Esophagus squamous epithelium (tissue), 5 donors: ENCODE data around the gene KAT6B. TPM values are rescaled to one million over a fixed set of nuclear protein-coding genes. Genes with fewer than 3 reads are reported as not detected.

ENCODE experiments used
- DNase-seq: peaks from one replicate; lab custom pipeline; 2025; lab: John Stamatoyannopoulos, UW
- H3K27ac ChIP-seq, 4 donors: fragments of 200-600 bp; sonication (generic); one replicate each; pipeline ENCODE4 v1.5.1; 2016 to 2019; ENCODE audit warnings: mild to moderate bottlenecking in 1 of 4
- H3K27me3 ChIP-seq, 4 donors: fragments of 200-600 bp; sonication (generic); 1 replicate in 3 of 4; 2 replicates in 1 of 4; pipeline versions ENCODE4 v1.5.1 to v1.6.0; 2017 to 2021; ENCODE audit warnings: antibody characterized with exemption in 1 of 4
- H3K36me3 ChIP-seq, 3 donors: fragments of 200-600 bp; sonication (generic); one replicate each; pipeline ENCODE4 v1.5.1; 2016 to 2019
- H3K4me1 ChIP-seq, 3 donors: fragments of 200-600 bp; sonication (generic); one replicate each; pipeline ENCODE4 v1.5.1; 2017 to 2019
- H3K4me3 ChIP-seq, 4 donors: fragments of 200-600 bp; sonication (generic); 1 replicate in 3 of 4; 2 replicates in 1 of 4; pipeline ENCODE4 v1.5.1; 2016 to 2019; ENCODE audit warnings: mild to moderate bottlenecking in 2 of 4, moderate library complexity in 1 of 4
- H3K9me3 ChIP-seq, 3 donors: fragments of 200-600 bp; sonication (generic); one replicate each; pipeline ENCODE4 v1.5.1; 2016 to 2019
- CTCF ChIP-seq, 6 experiments: fragments of 450-650 bp in 4 of 6; fragments of 200-600 bp in 2 of 6; sonication (generic) in 2 of 6; IDR thresholded peaks; one replicate each; pipeline ENCODE4 v1.5.1; 2016 to 2019; ENCODE audit warnings: antibody characterized with exemption in 6 of 6, mild to moderate bottlenecking in 4 of 6, moderate library complexity in 4 of 6
- POLR2A ChIP-seq, 4 donors: fragments of 450-650 bp; IDR thresholded peaks; one replicate each; pipeline ENCODE4 v1.6.1; 2017; ENCODE audit warnings: antibody characterized with exemption in 4 of 4, mild to moderate bottlenecking in 4 of 4, moderate library complexity in 3 of 4
- WGBS, 2 donors: methylation state at CpG; one replicate each; pipeline ENCODE4 v1.1.5; 2018; 5-methylcytosine and 5-hydroxymethylcytosine counted together
- intact Hi-C: fragments of 100-400 bp; cut with DNase I; formaldehyde crosslinking; loops from one replicate; pipeline ENCODE4 v1.15.0; 2022
- total RNA-seq, 4 donors: library from RNA; depleted of rRNA; stranded (reverse); fragments of >200 nt; gene quantifications; one replicate each; pipeline ENCODE4 v1.1.0, GENCODE V29; 2016
- donor health status: DM: yes; HTN: yes; CAD: no.

Gene KAT6B
- total RNA-seq, 4 donors from 2014 or later = 13.1 to 48.8 (median 22.4) TPM

DNA sequence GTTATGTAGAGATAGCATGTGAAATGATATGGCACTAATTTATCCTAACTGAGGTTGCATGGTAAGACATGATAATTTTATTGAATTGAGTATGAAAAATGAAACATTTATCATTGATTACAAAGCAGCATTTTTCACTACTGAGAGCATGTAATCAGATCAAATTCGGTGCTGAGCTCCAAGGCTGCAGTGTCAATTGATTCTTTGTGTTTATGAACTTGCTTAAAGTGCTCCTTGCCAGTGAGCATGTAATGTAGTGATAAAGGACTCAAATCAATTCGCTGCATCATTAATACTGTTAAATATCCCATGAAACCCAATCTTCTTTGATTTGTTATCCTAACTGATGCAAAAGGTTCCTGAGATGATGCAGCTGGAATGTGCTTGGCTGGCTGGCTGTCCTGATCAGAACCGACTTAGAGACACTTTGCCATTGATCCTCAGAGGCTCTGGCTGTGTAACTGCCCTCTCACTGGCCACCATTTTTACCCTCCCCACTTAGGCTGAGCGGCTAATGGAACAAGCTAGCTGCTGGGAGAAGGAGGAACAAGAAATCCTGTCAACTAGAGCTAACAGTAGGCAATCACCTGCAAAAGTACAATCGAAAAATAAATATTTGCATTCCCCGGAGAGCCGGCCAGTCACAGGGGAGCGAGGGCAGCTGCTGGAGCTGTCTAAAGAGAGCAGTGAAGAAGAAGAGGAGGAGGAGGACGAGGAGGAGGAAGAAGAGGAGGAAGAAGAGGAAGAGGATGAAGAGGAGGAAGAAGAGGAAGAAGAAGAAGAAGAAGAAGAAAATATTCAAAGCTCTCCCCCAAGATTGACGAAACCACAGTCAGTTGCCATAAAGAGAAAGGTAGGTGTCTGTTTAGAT lies 195.2 kb downstream of the KAT6B start:
- no peak overlapping the region for H3K4me3 ChIP-seq
- no peak for DNase-seq
- 59 to 69% methylated on average over 10 of the region's 10 CpGs for WGBS, 2 donors
- intact Hi-C loops = loop anchor here (10.0 kb wide), 1 partner anchor 757 kb away; no protein-coding TSS in a partner anchor
- peaks cover 0 to 19% (median 0%) of the 10 kb centered on the region in 3 donors for H3K4me1 ChIP-seq
- no peak overlapping the region for H3K27ac ChIP-seq
- H3K27me3 ChIP-seq = no peaks in the 10 kb centered on the region
- TF ChIP-seq CTCF (IDR thresholded peaks at IDR 0.05) = no peak
- no peak for TF ChIP-seq POLR2A (IDR thresholded peaks at IDR 0.05)
- H3K9me3 ChIP-seq = no peaks in the 10 kb centered on the region
- peaks cover 5 to 93% (median 8%) of the 10 kb centered on the region in 3 donors for H3K36me3 ChIP-seq

DNA sequence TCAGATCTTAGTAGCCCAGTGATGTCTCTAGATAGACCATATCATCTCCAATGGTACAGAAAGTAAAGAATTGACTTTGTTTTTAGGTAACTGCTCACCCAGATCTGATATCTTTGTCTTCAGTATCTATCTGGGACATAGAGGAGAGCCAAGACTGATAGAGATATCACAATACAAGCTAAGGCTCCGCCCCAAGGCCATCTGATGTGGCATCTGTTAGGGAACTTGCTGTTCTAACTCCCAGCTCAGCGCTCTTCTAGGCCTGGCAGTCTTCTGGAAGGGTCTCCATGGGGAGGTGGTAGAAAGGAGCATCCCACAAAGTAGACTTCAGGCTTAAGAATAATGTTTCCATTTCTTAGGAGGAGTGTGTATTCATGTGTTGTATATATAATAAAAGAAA lies 196.7 kb downstream of the KAT6B start:
- 96 to 100% methylated on average over 2 of the region's 2 CpGs for WGBS, 2 donors

DNA sequence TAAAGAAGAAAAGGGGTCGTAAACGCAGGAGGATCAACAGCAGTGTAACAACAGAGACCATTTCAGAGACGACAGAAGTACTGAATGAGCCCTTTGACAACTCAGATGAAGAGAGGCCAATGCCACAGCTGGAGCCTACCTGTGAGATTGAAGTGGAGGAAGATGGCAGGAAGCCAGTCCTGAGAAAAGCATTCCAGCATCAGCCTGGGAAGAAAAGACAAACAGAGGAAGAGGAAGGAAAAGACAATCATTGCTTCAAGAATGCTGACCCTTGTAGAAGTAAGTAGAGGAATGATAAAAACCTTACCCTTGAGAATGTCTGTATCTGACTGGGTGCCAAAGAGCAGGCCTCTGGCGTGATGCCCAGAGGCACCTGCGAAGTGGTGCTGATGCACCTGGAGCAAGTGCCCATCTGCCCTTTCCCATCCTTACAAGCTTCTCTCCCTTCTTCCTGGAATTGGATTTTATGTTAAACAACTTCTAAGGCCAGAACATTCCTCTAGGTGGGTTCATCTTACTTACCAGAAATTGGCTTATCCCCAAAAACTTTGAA lies 198.6 kb downstream of the KAT6B start:
- no peak for TF ChIP-seq POLR2A (IDR thresholded peaks at IDR 0.05)
- TF ChIP-seq CTCF (IDR thresholded peaks at IDR 0.05) = no peak
- H3K27ac ChIP-seq = no peak overlapping the region
- no peaks in the 10 kb centered on the region for H3K9me3 ChIP-seq
- peaks cover 5 to 100% (median 18%) of the 10 kb centered on the region in 3 donors for H3K36me3 ChIP-seq
- DNase-seq = no peak
- WGBS, 2 donors = 80 to 83% methylated on average over 5 of the region's 5 CpGs
- no peaks in the 10 kb centered on the region for H3K27me3 ChIP-seq
- H3K4me1 ChIP-seq = peaks cover 0 to 9% (median 0%) of the 10 kb centered on the region in 3 donors
- intact Hi-C loops = loop anchor here (10.0 kb wide), 1 partner anchor 760 kb away; no protein-coding TSS in a partner anchor
- H3K4me3 ChIP-seq = no peak overlapping the region

More for the DNA sequence above, 196.7 kb downstream of the KAT6B start:
- H3K36me3 ChIP-seq = peaks cover 5 to 93% (median 14%) of the 10 kb centered on the region in 3 donors
- no peak for TF ChIP-seq CTCF (IDR thresholded peaks at IDR 0.05)
- no peak for TF ChIP-seq POLR2A (IDR thresholded peaks at IDR 0.05)
- no peak overlapping the region for H3K27ac ChIP-seq
- H3K4me1 ChIP-seq = peaks cover 0 to 19% (median 0%) of the 10 kb centered on the region in 3 donors
- intact Hi-C loops = loop anchor here (10.0 kb wide), 1 partner anchor 758 kb away; no protein-coding TSS in a partner anchor
- H3K27me3 ChIP-seq = no peaks in the 10 kb centered on the region
- DNase-seq = no peak
- no peak overlapping the region for H3K4me3 ChIP-seq
- H3K9me3 ChIP-seq = no peaks in the 10 kb centered on the region

DNA sequence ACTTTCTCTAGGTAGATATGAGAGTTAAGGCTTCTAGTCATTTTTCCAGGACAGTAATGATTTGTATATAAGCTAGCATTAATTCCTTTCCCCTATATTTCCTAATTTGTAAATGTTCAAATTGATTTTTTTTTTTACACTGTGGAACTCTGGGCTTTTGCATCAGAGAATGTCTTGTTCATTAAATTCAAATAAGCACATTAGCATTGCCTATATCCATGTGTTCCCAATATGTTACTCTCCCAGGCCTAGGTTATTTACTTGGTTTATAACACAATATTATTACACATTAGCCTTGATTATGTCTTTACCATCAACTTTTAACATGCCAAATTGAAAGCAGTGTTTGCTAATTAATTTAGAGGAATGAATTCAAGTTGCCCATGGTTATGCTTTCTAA lies 201.6 kb downstream of the KAT6B start:
- TF ChIP-seq CTCF (IDR thresholded peaks at IDR 0.05) (no peak), POLR2A (IDR thresholded peaks at IDR 0.05) (no peak)
- Histone ChIP-seq H3K4me3 (no peak overlapping the region), H3K9me3 (no peaks in the 10 kb centered on the region), H3K4me1 (peaks cover 0 to 6% (median 0%) of the 10 kb centered on the region in 3 donors), H3K36me3 (peaks cover 0 to 86% (median 26%) of the 10 kb centered on the region in 3 donors), H3K27ac (no peak overlapping the region), H3K27me3 (no peaks in the 10 kb centered on the region)
- DNase-seq = no peak
- intact Hi-C loops = loop anchor here (10.0 kb wide), 1 partner anchor 763 kb away; no protein-coding TSS in a partner anchor

DNA sequence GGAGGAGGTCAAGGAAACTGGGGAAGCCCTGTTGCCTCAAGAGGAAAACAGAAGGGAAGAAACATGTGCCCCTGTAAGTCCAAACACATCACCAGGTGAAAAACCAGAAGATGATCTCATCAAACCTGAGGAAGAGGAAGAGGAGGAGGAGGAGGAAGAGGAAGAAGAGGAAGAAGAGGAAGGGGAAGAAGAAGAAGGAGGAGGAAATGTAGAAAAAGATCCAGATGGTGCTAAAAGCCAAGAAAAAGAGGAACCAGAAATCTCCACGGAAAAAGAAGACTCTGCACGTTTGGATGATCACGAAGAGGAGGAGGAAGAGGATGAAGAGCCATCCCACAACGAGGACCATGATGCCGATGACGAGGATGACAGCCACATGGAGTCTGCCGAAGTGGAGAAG lies 202.3 kb downstream of the KAT6B start:
- Histone ChIP-seq H3K27me3 (no peaks in the 10 kb centered on the region), H3K9me3 (no peaks in the 10 kb centered on the region), H3K27ac (no peak overlapping the region), H3K4me1 (peaks cover 0 to 6% (median 0%) of the 10 kb centered on the region in 3 donors), H3K4me3 (no peak overlapping the region), H3K36me3 (peaks cover 0 to 79% (median 26%) of the 10 kb centered on the region in 3 donors)
- intact Hi-C loops = loop anchor here (10.0 kb wide), 1 partner anchor 764 kb away; no protein-coding TSS in a partner anchor
- no peak for DNase-seq
- TF ChIP-seq CTCF (IDR thresholded peaks at IDR 0.05) = no peak
- no peak for TF ChIP-seq POLR2A (IDR thresholded peaks at IDR 0.05)
- WGBS, 2 donors = 86 to 88% methylated on average over 7 of the region's 7 CpGs
